Esophagus mucosa (tissue), 1 donor: ENCODE results near the gene CSNK1G1. TPM values are rescaled to one million over a fixed set of nuclear protein-coding genes. Genes with fewer than 3 reads are reported as not detected.
A peak's percentile ranks its signal among the peaks of the same experiment; 100 is the strongest.

Experiments
- ATAC-seq: fragments of 200-7000 bp; cut with Tn5 transposase; one replicate; pipeline ENCODE4 v1.9.1; 2020
- total RNA-seq: library from RNA; stranded (reverse); gene quantifications from one replicate; pipeline ENCODE4 v1.2.4, GENCODE V29; 2023
- donor health status: DM: yes; HTN: yes; CAD: no.

CSNK1G1 gene
- total RNA-seq, 1 donor from 2014 or later: 17.3 TPM

GRCh38 chr15:64185146-64185911, 170.6 kb downstream of the CSNK1G1 start:
- no peak for ATAC-seq

GRCh38 chr15:64182859-64183370, 173.1 kb downstream of the CSNK1G1 start:
- ATAC-seq: no peak

GRCh38 chr15:64180235-64180824, 175.6 kb downstream of the CSNK1G1 start:
- ATAC-seq: no peak

GRCh38 chr15:64166102-64166890, 189.7 kb downstream of the CSNK1G1 start:
- no peak for ATAC-seq

- no peak for ATAC-seq
Measured at GRCh38 chr15:64164436-64164835, 191.5 kb downstream of the CSNK1G1 start.

GRCh38 chr15:64163659-64164362, 192.2 kb downstream of the CSNK1G1 start:
- ATAC-seq: peak; percentile 3

DNA sequence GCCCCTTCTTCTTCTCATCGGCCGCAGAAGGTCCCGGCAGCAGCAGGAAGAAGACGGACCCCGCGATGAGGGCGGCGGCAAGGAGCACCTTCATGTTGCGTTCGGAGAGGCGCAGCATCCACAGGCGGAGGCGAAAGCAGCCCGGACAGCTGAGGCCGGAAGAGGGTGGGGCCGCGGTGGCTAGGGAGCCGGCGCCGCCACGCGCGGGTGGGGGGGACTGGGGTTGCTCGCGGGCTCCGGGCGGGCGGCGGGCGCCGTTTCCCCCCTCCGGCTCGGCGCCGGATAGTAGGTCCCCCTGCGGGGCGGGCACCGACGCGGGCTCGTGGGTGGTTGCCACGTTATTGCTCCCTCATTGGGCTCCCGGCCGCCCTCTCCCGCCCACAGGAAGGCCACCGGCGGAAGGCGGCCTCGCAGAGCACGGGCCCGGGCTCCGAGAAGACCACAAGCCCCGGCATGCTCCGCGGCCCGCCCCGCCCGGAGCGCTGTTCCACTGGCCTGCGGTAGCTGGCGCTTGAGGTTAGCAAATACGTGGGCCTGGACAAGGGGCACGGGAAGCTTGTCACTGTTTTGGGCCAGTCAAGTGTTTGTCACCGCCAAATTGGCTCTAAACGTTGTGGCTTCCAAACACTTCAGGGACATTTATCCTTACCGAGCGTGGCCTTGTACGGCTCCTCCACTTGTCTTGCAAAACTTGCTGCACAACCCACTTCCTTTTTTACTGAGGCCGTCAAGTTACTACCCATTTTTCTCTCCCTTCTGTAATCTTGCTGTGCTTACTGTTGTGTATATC, 192.9 kb downstream of the CSNK1G1 start, which contains the start of gene PPIB:
Gene PPIB (minus strand): TSS at position 154 of the 790 bp plus-strand sequence. CDS start 36 bp downstream, at position 118.
- ATAC-seq: peak; percentile 98

- ATAC-seq: peak; percentile 44
Measured at GRCh38 chr15:64162478-64162868, 193.5 kb downstream of the CSNK1G1 start.

DNA sequence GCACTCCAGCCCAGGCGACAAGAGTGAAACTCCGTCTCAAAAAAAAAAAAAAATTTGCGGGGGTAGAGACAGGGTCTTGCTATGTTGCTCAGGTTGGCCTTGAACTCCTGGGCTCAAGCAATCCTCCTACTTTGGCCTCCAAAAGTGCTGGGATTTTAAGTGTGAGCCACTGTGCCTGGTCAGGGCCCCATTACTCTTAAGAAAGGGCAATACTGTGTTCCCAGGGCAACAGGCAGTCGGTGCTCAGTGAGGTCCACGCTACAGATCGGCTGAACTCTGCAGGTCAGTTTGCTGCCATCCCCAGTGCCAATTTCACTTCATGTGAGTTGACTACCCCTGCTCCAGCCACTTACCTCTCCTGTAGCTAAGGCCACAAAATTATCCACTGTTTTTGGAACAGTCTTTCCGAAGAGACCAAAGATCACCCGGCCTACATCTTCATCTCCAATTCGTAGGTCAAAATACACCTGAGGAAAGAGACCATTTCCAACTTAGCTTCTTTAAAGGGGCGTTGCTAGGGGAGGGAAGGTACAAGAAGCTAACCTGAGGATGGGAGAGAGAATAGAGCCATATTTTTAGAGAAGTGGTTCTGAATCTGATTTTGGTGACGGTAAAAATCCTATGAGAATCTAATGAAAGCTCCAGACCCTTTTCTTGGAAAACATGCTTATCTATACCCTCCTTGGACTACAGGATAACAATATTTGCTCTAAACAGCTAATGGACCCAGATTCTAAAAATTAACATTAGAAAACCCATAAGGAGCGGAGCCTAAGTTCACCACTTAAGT, 194.1 kb downstream of the CSNK1G1 start:
- ATAC-seq: no peak

- no peak for ATAC-seq
Measured at GRCh38 chr15:64158363-64159134, 197.4 kb downstream of the CSNK1G1 start.

DNA sequence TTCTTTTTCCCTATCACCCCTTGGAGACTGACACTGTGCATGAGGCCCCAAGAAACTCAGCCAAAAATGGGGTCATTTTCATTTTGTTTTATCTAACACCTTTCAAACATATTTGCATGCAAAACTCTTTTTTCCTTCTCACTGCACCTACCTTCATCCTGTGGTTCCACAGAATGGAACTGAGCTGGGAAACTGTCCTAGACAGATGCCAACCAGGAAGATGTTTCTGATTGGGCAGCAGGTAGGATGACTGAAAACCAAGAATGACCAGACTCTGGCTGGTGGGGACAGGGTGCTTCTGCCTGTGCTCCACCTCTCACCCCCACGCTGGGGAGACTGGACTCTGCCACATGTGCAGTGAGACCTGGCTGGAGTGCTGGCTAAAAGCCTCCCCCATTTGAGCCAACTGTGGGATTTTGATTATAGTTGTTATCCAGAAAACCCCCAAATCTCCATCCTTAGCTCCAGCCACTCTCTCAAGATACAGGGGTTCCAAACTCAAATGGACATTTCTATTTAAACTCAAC, 198.3 kb downstream of the CSNK1G1 start:
- no peak for ATAC-seq

DNA sequence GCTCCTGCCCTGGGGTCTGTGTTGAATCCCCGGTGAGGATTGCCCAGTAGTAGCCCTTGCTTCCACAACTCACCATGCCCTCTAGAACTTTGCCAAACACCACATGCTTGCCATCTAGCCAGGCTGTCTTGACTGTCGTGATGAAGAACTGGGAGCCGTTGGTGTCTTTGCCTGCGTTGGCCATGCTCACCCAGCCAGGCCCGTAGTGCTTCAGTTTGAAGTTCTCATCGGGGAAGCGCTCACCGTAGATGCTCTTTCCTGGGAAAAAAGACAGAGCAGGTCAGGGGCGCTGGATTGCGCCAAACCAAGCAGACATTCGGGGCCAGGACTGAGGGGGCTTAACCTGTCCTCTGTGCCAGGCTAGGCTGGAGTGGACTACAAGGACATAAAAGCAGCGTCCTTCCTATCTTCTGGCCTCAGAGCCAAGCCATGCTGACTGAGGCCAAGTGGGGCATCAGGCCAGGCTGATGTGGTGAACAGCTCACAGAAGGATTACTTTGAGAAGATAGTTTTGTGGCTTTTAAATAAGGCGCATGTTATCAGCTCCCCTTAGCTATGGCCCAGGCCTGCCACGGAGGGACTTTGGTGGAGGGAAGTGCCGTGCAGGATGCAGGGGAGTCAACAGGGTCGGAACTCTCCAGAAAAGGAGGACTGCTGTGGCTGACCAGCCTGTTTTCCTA, 199.2 kb downstream of the CSNK1G1 start:
- no peak for ATAC-seq

DNA sequence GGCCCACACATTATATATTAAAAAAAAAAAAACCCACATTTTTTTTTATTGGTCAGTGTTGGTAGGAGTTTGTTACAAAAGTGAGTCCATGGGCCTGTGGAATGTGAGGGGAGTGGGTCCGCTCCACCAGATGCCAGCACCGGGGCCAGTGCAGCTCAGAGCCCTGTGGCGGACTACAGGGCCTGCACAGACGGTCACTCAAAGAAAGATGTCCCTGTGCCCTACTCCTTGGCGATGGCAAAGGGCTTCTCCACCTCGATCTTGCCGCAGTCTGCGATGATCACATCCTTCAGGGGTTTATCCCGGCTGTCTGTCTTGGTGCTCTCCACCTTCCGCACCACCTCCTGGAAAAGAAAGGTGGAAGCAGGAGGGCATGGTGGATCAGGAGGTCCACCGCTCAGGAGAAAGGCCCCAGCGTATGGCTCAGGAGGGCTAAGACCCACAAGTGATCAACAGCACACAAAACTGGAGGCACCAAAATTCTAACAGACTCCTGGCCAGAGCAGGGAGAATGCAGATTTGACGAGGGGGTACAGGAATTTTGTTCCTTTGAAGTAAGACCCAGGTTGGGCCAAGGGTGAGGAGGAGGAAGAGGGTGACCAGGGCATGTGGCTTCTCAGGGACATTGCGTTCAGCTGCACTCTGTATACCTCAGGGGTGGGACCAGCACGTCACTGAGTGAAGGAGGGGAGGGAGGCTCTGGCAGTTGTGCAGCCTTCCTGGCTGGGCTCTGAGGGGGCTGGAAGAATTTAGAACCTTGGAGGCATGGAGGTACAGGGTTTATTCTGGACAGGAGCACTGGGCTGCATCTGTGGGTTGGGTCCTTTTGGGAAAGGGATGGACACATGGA, 199.9 kb downstream of the CSNK1G1 start:
- no peak for ATAC-seq

- peak; percentile 88 for ATAC-seq
Measured at GRCh38 chr15:64153480-64154367, 202.2 kb downstream of the CSNK1G1 start.

DNA sequence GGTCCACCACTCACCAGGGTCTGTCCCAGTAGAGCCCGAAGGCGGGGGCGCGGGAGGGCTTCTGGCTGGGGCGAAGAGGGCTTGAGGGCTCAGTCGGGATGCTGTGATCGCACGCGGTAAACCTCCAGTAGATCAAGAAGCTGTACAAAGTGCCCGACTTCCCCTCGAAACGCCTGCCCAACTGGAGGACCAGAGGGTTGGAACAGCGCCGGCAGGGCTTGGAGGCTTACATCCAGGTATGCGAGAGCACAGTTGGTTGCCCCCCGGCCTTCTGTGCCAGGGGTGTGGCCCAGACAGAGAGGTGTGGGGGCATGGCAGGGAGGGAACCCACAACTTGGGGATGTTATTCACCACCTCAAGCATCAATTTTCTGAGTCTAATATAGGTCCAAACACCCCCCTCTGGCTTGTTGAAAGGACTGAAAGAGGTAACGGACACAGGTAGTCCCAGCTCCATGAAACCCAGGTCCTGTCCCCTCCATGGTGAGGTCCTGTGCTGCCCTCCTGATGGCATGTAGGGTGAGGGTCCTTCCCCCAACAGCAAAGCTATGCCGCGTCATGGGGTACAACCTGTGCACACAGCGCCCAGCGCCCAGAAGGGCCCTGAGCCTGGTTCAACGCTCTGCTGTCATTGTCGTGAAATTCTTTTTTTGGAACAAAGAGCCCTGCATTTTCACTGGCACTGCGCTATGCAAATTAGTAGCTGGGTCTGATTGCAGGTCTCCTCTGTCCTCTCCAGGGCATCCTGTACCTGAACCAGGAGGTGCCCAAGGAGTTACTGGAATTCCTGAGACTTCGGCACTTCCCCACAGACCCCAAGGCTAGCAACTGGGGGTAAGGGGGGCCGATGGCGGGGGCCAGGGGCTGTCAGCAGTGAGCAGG, 203.2 kb downstream of the CSNK1G1 start:
- peak; percentile 15 for ATAC-seq
